ENCODE results near the gene PIPOX. TPM values are rescaled to one million over a fixed set of nuclear protein-coding genes. Genes with fewer than 3 reads are reported as not detected.

The PIPOX gene
- total and polyA plus RNA-seq, 2 donors from 2014 or later: 2.8 to 78.0 TPM

DNA sequence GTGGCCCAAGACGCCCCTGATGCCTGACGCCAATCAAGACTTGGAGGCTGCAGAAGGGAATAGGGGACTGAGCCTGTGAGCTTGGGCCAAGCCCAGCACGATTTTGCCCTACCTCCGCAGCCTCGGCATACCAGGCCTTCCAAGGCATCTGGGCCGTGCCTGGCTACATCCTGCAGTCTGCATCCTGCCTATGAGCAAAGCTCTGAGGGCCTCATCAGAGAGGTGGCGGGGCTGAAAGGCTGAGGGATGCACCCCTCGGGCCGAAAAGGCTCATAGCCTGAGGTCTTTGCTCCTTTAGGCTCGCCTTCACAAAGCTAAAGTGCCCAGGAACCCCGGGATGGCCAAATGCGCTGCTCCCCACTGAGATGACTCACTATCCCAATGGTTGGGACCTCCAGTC lies 39.7 kb upstream of the PIPOX start:
- Histone ChIP-seq H3K36me3 (ENCODE audit: control insufficient read depth in 2 of 3, insufficient read depth in 3 of 3, low read length in 3 of 3) (no peaks in the 10 kb centered on the region), H3K4me3 (ENCODE audit: low read length in 3 of 3) (no peak overlapping the region), H3K27ac (ENCODE audit: low read depth in 2 of 2, low read length in 2 of 2) (no peak overlapping the region), H3K9me3 (ENCODE audit: control insufficient read depth in 2 of 3, insufficient read depth in 1 of 3, low read length in 3 of 3) (no peaks in the 10 kb centered on the region), H3K27me3 (ENCODE audit: control insufficient read depth, insufficient read depth, low read length) (peaks cover 10% of the 10 kb centered on the region), H3K4me1 (ENCODE audit: control insufficient read depth in 2 of 3, insufficient read depth in 2 of 3, low read depth in 1 of 3, low read length in 3 of 3) (peaks cover 0 to 4% (median 0%) of the 10 kb centered on the region in 3 donors), H3K9ac (ENCODE audit: low read length in 3 of 3) (no peak overlapping the region)
- DNase-seq: no peak
- intact Hi-C loops (cut with DNase I): no loop called here
- FAIRE-seq: no peak
- TF ChIP-seq, protein P1, sequence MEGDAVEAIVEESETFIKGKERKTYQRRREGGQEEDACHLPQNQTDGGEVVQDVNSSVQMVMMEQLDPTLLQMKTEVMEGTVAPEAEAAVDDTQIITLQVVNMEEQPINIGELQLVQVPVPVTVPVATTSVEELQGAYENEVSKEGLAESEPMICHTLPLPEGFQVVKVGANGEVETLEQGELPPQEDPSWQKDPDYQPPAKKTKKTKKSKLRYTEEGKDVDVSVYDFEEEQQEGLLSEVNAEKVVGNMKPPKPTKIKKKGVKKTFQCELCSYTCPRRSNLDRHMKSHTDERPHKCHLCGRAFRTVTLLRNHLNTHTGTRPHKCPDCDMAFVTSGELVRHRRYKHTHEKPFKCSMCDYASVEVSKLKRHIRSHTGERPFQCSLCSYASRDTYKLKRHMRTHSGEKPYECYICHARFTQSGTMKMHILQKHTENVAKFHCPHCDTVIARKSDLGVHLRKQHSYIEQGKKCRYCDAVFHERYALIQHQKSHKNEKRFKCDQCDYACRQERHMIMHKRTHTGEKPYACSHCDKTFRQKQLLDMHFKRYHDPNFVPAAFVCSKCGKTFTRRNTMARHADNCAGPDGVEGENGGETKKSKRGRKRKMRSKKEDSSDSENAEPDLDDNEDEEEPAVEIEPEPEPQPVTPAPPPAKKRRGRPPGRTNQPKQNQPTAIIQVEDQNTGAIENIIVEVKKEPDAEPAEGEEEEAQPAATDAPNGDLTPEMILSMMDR (IDR thresholded peaks at IDR 0.05; ENCODE audit: borderline replicate concordance, extremely low read depth, insufficient read depth): no peak

DNA sequence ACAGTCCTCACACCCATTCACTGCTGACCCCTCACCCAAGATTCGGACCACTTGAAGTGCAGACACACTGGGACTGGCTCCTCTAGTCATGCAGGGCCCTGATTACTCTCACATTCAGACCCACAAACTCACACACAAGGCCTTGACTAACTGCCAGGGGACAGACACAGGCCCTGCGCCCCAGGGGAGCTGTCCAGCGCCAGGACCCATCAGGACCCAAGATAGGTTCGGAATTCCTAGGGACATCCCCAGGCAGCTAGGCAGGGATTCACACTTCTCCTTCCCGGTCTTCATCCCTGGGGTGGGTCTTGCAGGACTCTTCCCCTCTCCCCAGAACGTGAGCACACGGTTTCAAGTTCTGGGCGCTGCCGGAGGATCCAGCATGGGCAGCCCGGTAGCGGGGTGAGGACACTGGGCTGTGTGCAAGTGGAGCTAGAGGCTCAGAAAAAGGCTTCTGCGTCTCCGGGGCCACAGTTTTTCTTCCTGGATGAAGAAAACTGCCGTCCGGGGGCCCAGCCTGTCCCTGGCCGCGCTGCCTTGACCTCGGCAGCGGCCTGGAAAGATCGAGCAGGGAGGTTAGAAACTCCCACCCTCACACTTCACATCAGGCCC lies 38.8 kb upstream of the PIPOX start:
- no peaks in the 10 kb centered on the region for H3K36me3 ChIP-seq (ENCODE audit: control insufficient read depth in 2 of 3, insufficient read depth in 3 of 3, low read length in 3 of 3)
- peaks cover 10% of the 10 kb centered on the region for H3K27me3 ChIP-seq (ENCODE audit: control insufficient read depth, insufficient read depth, low read length)
- H3K4me3 ChIP-seq (ENCODE audit: low read length in 3 of 3): no peak overlapping the region
- no peaks in the 10 kb centered on the region for H3K9me3 ChIP-seq (ENCODE audit: control insufficient read depth in 2 of 3, insufficient read depth in 1 of 3, low read length in 3 of 3)
- FAIRE-seq: no peak
- intact Hi-C loops (cut with DNase I): no loop called here
- DNase-seq: peak in 3 of 5 donors; percentile 50 to 73 (median 58)
- peaks cover 0 to 4% (median 0%) of the 10 kb centered on the region in 3 donors for H3K4me1 ChIP-seq (ENCODE audit: control insufficient read depth in 2 of 3, insufficient read depth in 2 of 3, low read depth in 1 of 3, low read length in 3 of 3)
- no peak overlapping the region for H3K27ac ChIP-seq (ENCODE audit: low read depth in 2 of 2, low read length in 2 of 2)
- H3K9ac ChIP-seq (ENCODE audit: low read length in 3 of 3): no peak overlapping the region
- TF ChIP-seq, protein P1 (IDR thresholded peaks at IDR 0.05; ENCODE audit: borderline replicate concordance, extremely low read depth, insufficient read depth): no peak

DNA sequence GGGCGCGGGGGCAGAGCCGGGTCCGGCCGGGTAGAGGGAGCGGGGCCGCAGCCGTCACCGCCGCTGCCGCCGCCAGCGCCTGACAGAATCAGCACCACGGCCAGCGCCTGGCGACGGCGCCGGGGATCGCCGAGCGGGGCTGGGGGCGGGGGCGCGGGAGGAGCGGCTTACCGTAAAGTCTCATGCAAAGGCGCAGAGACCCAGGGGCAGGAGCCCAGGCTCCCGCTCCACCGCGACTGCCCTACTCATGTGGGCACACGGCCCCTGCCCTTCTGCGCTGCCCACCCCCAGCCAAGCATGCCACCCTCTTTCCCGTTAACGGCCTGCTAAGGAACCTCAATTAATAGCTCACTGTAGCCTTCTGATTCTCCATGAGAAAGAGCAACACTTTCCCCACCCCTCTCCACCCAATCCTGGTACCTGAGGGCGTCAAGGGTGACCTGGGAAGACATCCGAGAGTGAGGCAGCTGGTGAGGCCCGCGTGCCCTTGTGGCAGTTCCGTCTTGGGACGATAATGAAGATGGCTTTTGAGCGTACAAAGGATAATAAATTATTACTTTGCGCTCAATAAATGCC lies 36.9 kb upstream of the PIPOX start, which contains the start of gene SEZ6:
TSS of gene SEZ6 (minus strand) at position 98 of the 576 bp plus-strand sequence. CDS start 164 bp downstream, outside the sequence.
- intact Hi-C loops (cut with DNase I): no loop called here
- Histone ChIP-seq H3K9ac (ENCODE audit: low read length in 3 of 3) (no peak within 1 kb of the TSS), H3K27me3 (ENCODE audit: control insufficient read depth, insufficient read depth, low read length) (peaks cover 10% of the 10 kb centered on the region), H3K27ac (ENCODE audit: low read depth in 2 of 2, low read length in 2 of 2) (no peak within 1 kb of the TSS), H3K4me1 (ENCODE audit: control insufficient read depth in 2 of 3, insufficient read depth in 2 of 3, low read depth in 1 of 3, low read length in 3 of 3) (peaks cover 0 to 4% (median 0%) of the 10 kb centered on the region in 3 donors), H3K36me3 (ENCODE audit: control insufficient read depth in 2 of 3, insufficient read depth in 3 of 3, low read length in 3 of 3) (no peaks in the 10 kb centered on the region), H3K4me3 (ENCODE audit: low read length in 3 of 3) (no peak within 1 kb of the TSS), H3K9me3 (ENCODE audit: control insufficient read depth in 2 of 3, insufficient read depth in 1 of 3, low read length in 3 of 3) (no peaks in the 10 kb centered on the region)
- no peak for FAIRE-seq
- DNase-seq: peak; percentile 86 to 93 (median 89)
- TF ChIP-seq, protein P1 (IDR thresholded peaks at IDR 0.05; ENCODE audit: borderline replicate concordance, extremely low read depth, insufficient read depth): no peak

All from kidney (tissue), 14 donors.